ENCODE data around the gene TRIP10. TPM values are rescaled to one million over a fixed set of nuclear protein-coding genes. Genes with fewer than 3 reads are reported as not detected.

Gene TRIP10
- total RNA-seq (60.4 and 67.8 TPM in 2 replicates), polyA plus RNA-seq (54.1 and 72.1 TPM in 2 replicates)

- Histone ChIP-seq H3K9me3 (ENCODE audit: low read depth) (no peaks in the 10 kb centered on the region), H3K27ac (peak within 1 kb of the TSS; percentile 80), H3K4me1 (ENCODE audit: low read depth) (peaks cover 21% of the 10 kb centered on the region), H3K27me3 (no peaks in the 10 kb centered on the region), H3K36me3 (no peaks in the 10 kb centered on the region), H3K4me3 (peak within 1 kb of the TSS; percentile 72)
- DNase-seq (ENCODE audit: low read depth in 1 of 2, low spot score in 1 of 2): peak; percentile 88 to 94
- TF ChIP-seq CTCF (IDR thresholded peaks at IDR 0.05; ENCODE audit: low read depth, low read length): no peak
Measured at GRCh38 chr19:6739390-6739882, at the start of gene TRIP10. Gene TRIP10, plus strand, starts transcription at chr19:6739680. Its CDS starts 82 bp downstream, at chr19:6739762.

GRCh38 chr19:6690160-6690885 is 49.2 kb upstream of the TRIP10 start:
- TF ChIP-seq CTCF (IDR thresholded peaks at IDR 0.05; ENCODE audit: low read depth, low read length): no peak
- no peaks in the 10 kb centered on the region for H3K4me1 ChIP-seq (ENCODE audit: low read depth)
- DNase-seq (ENCODE audit: low read depth in 1 of 2, low spot score in 1 of 2): no peak
- H3K9me3 ChIP-seq (ENCODE audit: low read depth): no peaks in the 10 kb centered on the region
- H3K27ac ChIP-seq: no peak overlapping the region
- no peaks in the 10 kb centered on the region for H3K27me3 ChIP-seq
- H3K4me3 ChIP-seq: no peak overlapping the region
- H3K36me3 ChIP-seq: no peaks in the 10 kb centered on the region

- H3K4me1 ChIP-seq (ENCODE audit: low read depth): no peaks in the 10 kb centered on the region
- TF ChIP-seq CTCF (IDR thresholded peaks at IDR 0.05; ENCODE audit: low read depth, low read length): no peak
- H3K27me3 ChIP-seq: no peaks in the 10 kb centered on the region
- no peaks in the 10 kb centered on the region for H3K9me3 ChIP-seq (ENCODE audit: low read depth)
- no peak overlapping the region for H3K4me3 ChIP-seq
- H3K27ac ChIP-seq: no peak overlapping the region
- H3K36me3 ChIP-seq: no peaks in the 10 kb centered on the region
- DNase-seq (ENCODE audit: low read depth in 1 of 2, low spot score in 1 of 2): no peak
Measured at GRCh38 chr19:6691342-6691741, 48.1 kb upstream of the TRIP10 start.

GRCh38 chr19:6692027-6692426 is 47.5 kb upstream of the TRIP10 start:
- no peak overlapping the region for H3K4me3 ChIP-seq
- no peaks in the 10 kb centered on the region for H3K27me3 ChIP-seq
- no peaks in the 10 kb centered on the region for H3K36me3 ChIP-seq
- DNase-seq (ENCODE audit: low read depth in 1 of 2, low spot score in 1 of 2): no peak
- H3K27ac ChIP-seq: no peak overlapping the region
- TF ChIP-seq CTCF (IDR thresholded peaks at IDR 0.05; ENCODE audit: low read depth, low read length): no peak
- H3K9me3 ChIP-seq (ENCODE audit: low read depth): no peaks in the 10 kb centered on the region
- H3K4me1 ChIP-seq (ENCODE audit: low read depth): no peaks in the 10 kb centered on the region

GRCh38 chr19:6693056-6693471 is 46.4 kb upstream of the TRIP10 start:
- H3K36me3 ChIP-seq: no peaks in the 10 kb centered on the region
- no peak overlapping the region for H3K27ac ChIP-seq
- H3K9me3 ChIP-seq (ENCODE audit: low read depth): no peaks in the 10 kb centered on the region
- DNase-seq (ENCODE audit: low read depth in 1 of 2, low spot score in 1 of 2): no peak
- H3K4me1 ChIP-seq (ENCODE audit: low read depth): no peaks in the 10 kb centered on the region
- H3K27me3 ChIP-seq: no peaks in the 10 kb centered on the region
- no peak for TF ChIP-seq CTCF (IDR thresholded peaks at IDR 0.05; ENCODE audit: low read depth, low read length)
- H3K4me3 ChIP-seq: no peak overlapping the region

All from cardiac muscle cell (in vitro differentiated cells and primary cell).